Measurements from ENCODE around the gene E2F3.

Gene E2F3

GRCh38 chr6:20401205-20402091 lies at the start of gene E2F3:
E2F3 (plus strand) TSS chr6:20401879; CDS start chr6:20402233, 354 bp downstream.
- peak; percentile 97 to 99 for DNase-seq

- no peak for DNase-seq
Observed at GRCh38 chr6:20352346-20352745, 49.3 kb upstream of the E2F3 start.

- no peak for DNase-seq
Observed at GRCh38 chr6:20353134-20353533, 48.5 kb upstream of the E2F3 start.

GRCh38 chr6:20354366-20354765 lies 47.3 kb upstream of the E2F3 start:
- no peak for DNase-seq

- DNase-seq = no peak
Observed at GRCh38 chr6:20360471-20361119, 41.1 kb upstream of the E2F3 start.

- no peak for DNase-seq
Observed at GRCh38 chr6:20362623-20363022, 39.1 kb upstream of the E2F3 start.

- no peak for DNase-seq
Observed at GRCh38 chr6:20364327-20364726, 37.4 kb upstream of the E2F3 start.

- DNase-seq = no peak
Observed at GRCh38 chr6:20365456-20365855, 36.2 kb upstream of the E2F3 start.

GRCh38 chr6:20366082-20366830 lies 35.4 kb upstream of the E2F3 start:
- peak; percentile 4 to 30 for DNase-seq

GRCh38 chr6:20367743-20368485 lies 33.8 kb upstream of the E2F3 start:
- peak; percentile 13 to 29 for DNase-seq

GRCh38 chr6:20370393-20370792 lies 31.3 kb upstream of the E2F3 start:
- no peak for DNase-seq

- DNase-seq = no peak
Observed at GRCh38 chr6:20370801-20371200, 30.9 kb upstream of the E2F3 start.

- DNase-seq = no peak
Observed at GRCh38 chr6:20375436-20375835, 26.2 kb upstream of the E2F3 start.

GRCh38 chr6:20377623-20378265 lies 23.9 kb upstream of the E2F3 start:
- no peak for DNase-seq

- no peak for DNase-seq
Observed at GRCh38 chr6:20379231-20379630, 22.4 kb upstream of the E2F3 start.

- no peak for DNase-seq
Observed at GRCh38 chr6:20386218-20386617, 15.5 kb upstream of the E2F3 start.

GRCh38 chr6:20389066-20389465 lies 12.6 kb upstream of the E2F3 start:
- DNase-seq = no peak

- no peak for DNase-seq
Observed at GRCh38 chr6:20393297-20393696, 8.4 kb upstream of the E2F3 start.

GRCh38 chr6:20399518-20399917 lies 2.2 kb upstream of the E2F3 start:
- DNase-seq = no peak

GRCh38 chr6:20400456-20401204 lies 1.0 kb upstream of the E2F3 start:
- DNase-seq = peak; percentile 43 to 57

- DNase-seq = no peak
Observed at GRCh38 chr6:20402092-20402341, 338 bp downstream of the E2F3 start.

All from stimulated activated CD4-positive, alpha-beta T cell treated with anti-CD3 and anti-CD28 coated beads, Interleukin-2, amount 100 ng/mL, for 24 hours (primary cell).